Ammon's horn (tissue), 1 donor: ENCODE data around the gene LAMP2.

Experiments
- DNase-seq: peaks from one replicate; pipeline ENCODE4 v3.0.0-alpha.2; 2016; ENCODE audit warnings: low spot score

Gene LAMP2

GRCh38 chrX:120456973-120457372 is 12.1 kb downstream of the LAMP2 start:
- no peak for DNase-seq

GRCh38 chrX:120453985-120454384 is 15.1 kb downstream of the LAMP2 start:
- no peak for DNase-seq

GRCh38 chrX:120452131-120452530 is 17.0 kb downstream of the LAMP2 start:
- peak; percentile 63 for DNase-seq

GRCh38 chrX:120450163-120450562 is 18.9 kb downstream of the LAMP2 start:
- no peak for DNase-seq

GRCh38 chrX:120446498-120446897 is 22.6 kb downstream of the LAMP2 start:
- DNase-seq = peak; percentile 41

GRCh38 chrX:120439921-120440320 is 29.2 kb downstream of the LAMP2 start:
- no peak for DNase-seq

- no peak for DNase-seq
Measured at GRCh38 chrX:120429776-120430540, 39.1 kb downstream of the LAMP2 start.

- no peak for DNase-seq
Measured at GRCh38 chrX:120428309-120428708, 40.8 kb downstream of the LAMP2 start.

- DNase-seq = no peak
Measured at GRCh38 chrX:120426599-120426998, 42.5 kb downstream of the LAMP2 start.

- no peak for DNase-seq
Measured at GRCh38 chrX:120419463-120419862, 49.6 kb downstream of the LAMP2 start.

- DNase-seq = no peak
Measured at GRCh38 chrX:120408168-120408567, 60.9 kb downstream of the LAMP2 start.

- DNase-seq = no peak
Measured at GRCh38 chrX:120406638-120407037, 62.5 kb downstream of the LAMP2 start.

GRCh38 chrX:120402369-120402768 is 66.7 kb downstream of the LAMP2 start:
- no peak for DNase-seq

GRCh38 chrX:120401301-120401700 is 67.8 kb downstream of the LAMP2 start:
- no peak for DNase-seq

GRCh38 chrX:120380699-120381098 is 88.4 kb downstream of the LAMP2 start:
- DNase-seq = no peak

- no peak for DNase-seq
Measured at GRCh38 chrX:120379937-120380681, 89.0 kb downstream of the LAMP2 start.

- DNase-seq = no peak
Measured at GRCh38 chrX:120378570-120378969, 90.5 kb downstream of the LAMP2 start.
